Central memory CD4-positive, alpha-beta T cell (primary cell): ENCODE results near the gene AGXT.

Experiments used
- DNase-seq: peaks from one replicate; pipeline ENCODE4 v3.0.0; 2022

AGXT gene

DNA sequence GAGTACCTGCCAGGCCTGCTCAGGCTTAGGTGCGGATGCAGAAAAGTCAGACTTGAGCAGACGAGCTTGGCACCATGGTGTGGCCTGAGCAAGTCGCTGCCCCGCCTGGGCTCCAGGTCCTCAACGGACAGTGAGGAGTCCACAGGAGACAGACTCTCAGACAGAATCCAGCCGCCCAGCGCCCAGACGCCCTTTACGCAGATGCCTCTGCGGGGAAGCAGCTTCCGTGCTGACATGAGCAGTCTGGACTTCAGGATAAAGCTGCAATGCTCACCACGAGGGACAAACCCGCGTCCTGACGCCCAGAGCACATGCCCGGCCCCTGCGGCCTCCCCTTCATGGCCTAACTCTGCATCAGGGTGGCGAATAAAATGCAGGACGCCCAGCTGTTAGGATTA is 30.8 kb downstream of the AGXT start:
- DNase-seq, result no peak

DNA sequence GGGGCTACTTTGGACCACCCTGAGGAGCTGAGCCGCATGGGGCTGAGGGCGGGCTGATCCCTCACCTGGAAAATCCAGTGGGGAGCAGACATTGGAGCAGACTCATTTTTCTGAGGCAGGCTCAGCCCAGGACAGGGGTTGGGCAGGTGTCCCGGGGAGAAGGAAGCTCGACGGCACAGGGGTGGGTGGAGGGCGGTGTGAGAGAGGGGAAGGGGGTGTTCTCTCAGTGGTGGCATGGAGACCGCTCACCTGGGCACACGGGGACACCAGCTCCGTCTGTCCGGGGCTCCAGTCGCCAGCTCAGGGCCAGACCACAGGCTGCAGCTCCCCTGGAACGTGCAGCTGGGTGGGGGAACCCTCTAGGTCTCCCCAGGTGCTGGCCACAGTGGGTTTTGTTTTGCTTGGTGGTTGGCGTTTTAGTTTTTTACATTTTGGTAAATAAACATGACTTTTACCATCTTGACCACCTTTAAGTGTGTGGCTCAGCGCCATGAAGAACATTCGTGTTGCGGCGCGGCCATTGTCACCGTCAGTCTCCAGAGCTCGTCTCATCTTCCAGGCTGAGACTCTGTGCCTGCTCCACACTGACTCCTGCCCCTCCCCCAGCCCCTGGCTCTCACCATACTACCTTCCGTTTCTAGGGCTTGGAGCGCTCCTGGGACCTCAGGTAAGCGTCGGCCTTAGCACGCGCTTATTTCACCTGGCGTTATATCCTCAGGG is 31.7 kb downstream of the AGXT start:
- no peak for DNase-seq

DNA sequence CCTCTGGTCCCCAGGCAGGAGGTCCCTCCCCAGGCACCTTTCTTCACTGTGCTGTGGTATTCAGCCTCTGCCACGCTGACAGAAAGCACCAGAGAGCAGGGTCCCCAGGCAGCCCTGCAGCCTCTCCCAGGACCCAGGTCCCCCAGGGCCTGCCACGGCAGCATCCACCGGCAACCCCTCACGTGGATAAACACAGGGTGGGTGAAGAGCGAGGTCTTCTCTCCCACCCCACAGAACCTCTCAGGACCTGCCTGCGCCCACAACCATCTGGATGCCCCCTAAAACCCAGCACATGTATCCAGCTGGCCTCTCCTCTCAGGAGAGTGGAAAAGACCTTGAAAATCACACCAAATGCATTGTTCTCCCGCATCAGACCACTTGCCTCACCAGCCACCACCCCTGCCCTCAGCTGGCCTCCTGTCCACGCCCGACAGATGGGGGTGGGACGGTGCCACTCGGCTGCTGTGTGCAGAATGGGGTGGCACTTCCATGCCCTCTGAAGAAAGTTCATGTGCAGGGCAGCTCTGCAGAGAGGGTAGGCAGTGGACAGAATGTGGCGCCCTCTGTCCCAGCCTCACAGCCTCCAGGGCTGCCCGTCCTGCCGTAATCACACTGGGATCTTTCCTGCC is 33.5 kb downstream of the AGXT start:
- no peak for DNase-seq

DNA sequence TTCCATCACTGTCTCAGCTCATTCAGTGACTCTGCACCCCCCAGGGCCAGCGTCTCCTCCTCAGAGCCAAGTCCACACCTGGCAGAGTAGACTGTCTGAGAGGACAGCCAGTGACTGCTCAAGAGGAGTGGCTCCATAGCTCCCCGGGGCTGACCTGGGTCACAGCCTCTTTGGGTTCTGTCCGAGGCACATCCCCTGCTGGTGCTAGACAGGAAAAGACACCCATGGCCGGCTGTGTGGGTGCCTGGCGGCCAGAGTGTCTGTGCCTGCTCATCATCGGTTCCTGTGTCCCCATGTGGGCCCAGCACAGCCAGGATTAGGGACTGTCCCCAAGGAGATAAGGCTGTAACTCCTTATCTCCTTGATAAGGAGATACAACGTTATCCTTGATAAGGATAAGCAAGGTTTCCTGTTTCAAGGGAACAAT is 34.0 kb downstream of the AGXT start:
- no peak for DNase-seq

DNA sequence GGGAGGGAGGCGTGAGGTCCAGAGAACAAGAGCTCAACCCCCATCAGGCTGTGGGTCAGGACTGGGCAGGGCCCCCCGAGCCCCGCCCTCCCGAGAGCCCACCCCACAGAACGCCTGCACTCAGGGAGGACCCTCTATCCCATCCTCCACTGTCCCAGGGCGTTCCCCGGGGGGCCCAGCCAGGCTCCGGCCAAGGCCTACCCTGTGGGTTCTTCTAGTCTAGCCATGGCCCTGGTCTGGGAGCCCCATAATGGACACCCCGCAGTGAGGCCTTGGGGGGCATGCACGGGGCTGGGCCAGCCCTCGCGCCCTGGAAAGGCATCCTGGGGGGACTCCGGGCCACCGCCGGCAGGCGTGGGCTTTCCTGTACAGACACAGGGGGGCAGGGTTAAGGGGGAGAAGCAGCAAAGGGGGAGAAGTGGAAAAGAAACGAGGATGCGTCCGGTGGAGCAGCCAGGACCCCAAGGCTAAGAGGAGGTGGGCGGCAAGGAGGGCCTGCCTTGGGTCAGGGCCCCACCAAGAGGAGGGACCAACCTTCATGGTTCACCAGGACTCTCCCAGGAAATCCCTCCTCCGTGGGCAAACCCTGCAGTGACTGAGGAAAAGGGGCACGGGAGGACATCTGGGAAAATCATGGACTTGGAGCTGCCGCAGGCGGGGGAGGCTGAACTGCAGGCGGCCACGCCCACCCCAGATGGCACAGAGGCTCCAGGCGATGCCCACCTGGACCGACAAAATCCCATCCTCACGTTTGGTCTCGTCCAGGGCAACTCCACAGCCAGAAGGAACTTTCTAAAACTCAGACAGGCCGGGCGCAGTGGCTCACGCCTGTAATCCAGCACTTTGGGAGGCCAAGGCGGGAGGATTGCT is 34.8 kb downstream of the AGXT start:
- DNase-seq, result no peak

DNA sequence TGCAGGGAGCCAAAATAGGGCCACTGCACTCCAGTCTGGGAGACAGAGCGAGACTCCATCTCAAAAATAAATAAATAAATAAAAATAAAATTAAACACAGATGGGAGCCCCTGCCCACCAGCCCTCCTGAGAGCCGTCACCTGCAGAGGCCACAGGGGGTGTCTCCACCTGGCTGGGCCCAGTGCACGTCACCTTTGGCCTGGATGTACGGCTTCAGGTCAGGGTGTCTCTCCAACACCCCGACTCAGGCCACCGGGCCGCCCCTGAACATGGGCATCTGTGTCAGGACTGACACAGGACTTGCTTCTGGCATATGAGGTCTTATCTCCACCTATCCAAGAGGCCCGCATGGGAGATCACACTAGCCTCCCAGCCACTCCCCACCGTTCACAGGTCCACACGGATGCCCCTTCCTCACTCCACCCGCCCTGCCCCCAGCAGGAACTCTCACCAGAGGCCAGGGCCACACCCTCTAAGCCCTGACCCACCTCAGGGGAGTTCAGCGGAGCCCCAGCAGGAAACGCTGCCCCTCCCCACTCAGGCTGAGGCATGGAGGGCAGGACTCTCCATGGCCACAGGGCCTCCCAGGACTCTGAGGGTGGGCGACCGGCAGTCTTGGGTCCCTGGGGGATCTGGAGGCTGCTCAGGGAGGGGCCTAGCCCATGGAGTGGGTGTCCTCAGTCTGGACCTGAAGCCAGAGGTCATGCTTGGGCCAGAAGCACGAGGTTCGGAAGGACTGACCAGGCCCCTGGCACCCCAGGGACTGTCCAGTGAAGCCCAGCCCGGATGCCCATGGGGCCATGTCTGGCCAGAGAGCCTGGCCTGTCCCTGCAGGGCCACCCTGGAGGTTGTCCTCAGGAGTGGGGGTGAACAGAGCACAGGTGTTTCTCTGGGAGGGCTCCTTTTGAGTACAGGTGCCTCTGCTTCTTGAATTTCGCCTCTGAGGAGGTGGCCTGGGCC is 35.9 kb downstream of the AGXT start:
- no peak for DNase-seq

DNA sequence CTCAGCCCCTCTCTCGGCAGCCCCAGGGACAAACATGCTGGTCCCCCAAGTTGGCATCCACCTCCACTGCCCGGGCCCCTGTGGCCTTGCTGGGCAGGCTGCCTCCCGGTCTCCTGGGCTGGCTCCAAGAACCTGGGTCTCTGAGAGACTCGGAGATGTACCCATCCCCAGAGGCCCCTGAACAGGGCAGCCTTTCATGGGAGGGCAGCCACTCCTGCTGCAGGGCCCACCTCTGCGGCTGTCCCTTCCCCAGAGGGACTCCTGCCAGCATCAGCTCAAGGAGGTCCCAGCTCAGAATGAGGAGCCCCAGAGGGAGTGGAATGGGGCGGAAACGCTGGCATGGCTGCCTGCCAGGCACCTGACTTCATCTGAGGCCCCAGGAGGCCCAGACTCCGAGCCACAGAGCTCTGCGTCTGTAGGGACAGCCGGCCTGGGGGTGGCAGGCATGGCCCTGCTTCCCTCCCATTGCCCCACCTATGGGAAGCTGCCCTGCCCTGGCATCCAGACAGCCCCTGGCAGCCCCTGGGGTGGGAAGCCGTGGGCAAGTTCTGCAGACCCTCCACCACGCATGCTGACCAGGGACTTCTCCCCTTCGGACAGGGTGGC is 36.7 kb downstream of the AGXT start:
- DNase-seq, result no peak

DNA sequence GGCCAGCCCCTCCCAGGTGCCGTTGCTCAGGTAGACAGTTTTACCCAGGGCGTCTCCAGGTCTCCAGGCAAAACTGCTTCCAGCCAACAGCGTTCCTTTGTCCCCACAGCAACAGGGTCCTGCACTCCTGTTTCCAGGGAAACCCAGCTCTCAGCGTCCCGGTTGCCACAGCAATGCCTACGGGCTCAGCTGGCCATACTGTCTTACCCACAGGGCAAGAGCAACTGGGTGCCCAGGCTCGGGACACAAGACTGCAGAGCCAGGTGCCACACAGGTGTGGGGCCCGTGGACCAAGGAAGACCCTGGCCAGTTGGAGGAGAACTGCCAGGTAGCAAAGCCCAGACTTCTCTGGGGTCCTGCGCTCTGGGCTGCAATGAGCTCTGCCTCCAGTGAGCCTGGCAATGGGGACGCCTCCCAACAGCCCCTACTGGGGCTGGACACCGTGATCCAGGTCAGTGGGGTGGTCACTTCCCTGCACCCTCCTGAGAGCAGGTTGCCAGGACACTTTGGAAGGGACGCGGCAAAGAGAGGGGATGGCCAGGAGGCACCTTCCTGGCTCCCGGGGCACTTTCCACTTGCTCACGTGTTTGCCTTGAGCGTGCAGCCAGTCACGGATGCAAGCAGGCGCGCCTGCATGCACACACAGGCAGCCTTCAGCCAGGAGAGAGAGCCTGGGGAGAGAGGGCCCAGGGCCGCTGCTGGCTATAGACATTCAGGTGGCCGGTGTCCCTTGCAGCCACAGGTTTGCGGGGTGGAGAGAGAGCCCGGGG is 37.7 kb downstream of the AGXT start, which contains the start of gene CROCC2:
CROCC2 (plus strand) TSS at position 196 of the 770 bp plus-strand sequence; CDS start at position 374, 178 bp downstream.
- no peak for DNase-seq

DNA sequence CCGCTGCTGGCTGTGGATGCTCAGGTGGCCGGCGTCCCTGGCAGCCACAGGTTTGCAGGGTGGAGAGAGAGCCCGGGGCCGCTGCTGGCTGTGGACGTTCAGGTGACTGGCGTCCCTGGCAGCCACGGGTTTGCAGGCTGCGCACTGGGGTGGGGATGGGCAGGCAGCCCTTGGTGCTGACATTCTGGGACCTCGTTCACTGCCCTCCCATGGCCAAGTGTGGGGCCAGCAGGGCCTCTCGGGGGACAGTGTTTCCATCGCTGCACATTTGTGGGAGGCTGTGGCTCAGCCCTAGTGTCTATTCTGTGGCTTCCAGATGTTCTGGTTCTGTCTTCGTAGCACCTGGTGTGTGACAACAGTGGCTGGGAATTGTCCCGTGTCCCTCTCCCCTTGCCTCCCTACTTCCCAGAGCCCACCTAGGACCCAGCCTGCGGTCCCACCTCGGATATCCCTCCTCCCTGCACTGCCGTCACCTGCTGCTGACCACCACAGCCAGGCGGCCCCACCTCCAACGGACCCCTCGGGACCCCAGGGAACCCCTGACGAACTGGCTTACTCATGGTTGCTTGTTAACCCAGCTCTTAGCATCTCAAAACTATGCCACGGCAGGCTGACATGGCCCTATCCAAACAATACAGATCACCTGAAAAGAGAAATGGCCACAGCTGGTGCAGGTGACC is 38.4 kb downstream of the AGXT start:
- no peak for DNase-seq

DNA sequence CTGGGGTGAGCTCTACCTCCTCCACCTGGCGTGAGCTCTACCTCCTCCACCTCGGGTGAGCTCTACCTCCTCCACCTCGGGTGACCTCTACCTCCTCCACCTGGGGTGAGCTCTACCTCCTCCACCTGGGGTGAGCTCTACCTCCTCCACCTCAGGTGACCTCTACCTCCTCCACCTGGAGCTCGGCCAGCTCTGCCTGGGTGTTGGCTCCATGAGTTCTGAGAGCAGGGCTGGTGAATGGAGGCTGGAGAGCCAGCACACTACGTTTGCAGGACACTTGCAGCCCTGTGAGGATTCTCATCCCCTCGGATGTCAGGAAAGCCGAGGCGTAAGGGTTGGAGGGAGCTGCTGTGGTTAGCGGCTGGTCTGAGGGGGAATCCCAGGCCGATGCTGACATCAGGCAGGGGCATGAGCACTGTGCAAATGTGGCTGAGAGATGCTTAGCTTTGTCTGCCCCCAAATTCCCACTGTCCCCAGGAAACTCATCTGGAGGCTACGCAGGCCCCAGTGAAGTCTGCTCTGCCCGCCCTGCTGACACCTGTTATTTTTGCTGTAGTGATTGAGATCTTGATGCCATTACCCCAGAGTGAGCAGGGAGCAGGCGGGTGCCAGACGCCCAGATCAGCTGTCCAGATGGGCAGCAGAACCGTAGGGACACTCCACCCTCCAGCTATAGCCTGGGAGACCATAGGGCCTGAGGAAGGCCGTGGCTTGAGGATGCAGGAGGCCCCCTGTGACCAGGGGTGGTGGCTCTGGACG is 40.8 kb downstream of the AGXT start:
- DNase-seq, result no peak

DNA sequence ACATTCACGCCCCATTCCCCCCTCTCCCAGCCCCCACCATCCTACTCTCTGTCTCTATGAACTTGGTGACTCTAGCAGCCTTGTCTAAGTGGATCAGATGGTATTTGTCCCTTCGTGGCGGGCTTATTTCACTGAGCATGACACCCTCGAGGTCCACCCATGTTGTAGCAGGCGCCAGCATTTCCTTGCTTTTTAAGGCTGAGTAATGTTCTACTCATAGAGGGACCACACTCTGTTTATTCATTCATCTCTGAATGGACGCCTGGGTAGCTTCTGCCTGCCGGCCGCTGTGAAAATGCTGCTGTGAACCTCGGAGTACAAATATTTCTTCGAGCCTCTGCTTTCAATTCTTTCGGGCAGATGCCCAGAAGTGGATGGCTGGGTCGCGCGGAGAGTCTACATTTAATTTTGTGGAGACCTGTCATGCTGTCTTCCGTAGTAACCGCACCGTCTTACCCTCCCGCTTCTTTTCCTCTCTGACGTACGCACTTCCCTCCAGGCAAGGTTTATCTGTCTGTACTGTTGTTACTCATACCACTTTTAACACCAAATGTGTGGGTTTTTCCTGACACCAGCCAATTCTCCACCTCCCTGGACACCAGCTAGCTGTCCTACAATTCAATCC is 43.1 kb downstream of the AGXT start:
- DNase-seq, result no peak

DNA sequence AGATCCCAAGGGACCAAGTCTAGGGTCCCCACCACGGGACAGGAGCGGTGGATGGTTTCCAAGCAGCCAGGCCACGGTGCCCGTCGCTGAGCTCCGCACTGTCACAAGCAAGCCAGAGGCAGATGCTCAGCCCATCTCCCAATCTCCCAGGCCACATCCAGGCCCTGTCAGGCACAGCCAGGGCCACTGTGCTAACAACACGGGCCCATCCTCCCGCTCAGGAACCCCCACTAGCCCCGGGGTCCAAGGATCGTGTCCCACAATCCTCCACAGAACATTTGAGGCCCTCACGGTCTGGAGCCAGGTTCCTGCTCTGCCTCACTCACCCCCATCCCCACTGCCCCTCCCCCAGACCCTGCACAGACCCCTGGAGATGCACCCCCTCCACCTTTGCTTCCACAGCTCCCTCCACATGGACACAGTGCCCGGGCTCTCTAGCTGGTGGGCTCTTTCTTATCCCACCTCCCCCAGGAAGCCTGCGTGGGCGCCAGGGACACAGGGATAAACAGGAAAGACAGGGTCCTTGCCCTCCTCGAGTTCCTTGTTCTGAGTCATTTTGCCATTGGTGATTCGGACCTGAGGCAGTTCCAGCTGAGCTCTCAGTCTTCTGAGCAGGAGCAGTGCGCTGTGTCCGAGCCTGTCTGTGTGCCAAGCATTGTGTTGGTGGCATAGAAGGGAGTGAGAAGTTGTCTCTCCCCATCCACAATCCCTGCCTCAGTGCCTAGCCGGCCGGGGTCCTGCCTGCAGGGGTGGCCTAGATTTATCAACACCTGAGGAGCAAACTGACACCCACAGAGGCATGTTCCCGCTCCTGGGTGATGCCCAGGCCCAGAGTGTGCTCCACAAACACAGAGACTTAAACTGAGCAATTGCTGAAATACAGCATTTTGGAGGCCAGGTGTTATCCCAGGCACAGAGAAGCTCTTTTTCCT is 44.5 kb downstream of the AGXT start:
- DNase-seq, result no peak

DNA sequence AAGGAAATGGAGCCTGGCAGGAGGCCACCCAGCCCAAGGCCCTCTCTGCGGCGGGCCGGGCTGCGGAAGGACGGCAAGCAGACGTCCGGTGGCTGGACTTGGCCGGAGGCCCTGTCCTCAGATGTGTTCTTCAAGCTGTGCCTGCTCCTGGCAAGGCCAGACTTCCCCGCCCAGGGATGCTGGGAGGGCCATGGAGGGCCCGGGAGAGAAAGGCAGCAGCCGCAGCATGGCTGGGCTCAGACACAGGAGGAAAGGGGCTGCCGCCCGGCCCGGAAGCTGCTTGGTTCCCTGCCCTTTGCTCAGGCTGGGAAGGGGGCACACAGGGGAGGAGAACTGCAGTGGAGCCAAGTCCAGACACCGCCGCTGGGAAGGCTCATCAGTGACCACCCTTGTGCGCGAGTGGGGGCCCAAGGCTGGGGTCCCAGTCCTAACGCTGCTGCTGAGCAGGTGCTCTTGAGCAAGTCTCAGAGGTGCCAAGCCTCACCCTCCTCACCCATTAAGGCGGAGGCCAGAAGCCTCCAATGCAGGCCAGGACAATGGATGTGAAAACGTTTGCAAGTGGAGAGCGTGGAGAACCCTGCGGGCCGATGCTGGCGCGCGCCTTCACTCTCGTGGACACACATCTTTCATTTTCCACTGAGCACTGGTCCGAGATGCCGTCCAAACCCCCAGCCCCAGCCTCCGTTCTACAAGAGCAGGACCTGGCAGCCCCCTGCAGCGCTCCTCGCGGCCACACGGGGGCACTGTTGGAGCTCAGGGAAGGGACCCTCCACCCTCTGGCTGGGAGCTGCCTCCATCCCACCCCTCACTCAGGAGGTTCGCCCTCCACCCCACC is 45.4 kb downstream of the AGXT start:
- peak; percentile 39 for DNase-seq

DNA sequence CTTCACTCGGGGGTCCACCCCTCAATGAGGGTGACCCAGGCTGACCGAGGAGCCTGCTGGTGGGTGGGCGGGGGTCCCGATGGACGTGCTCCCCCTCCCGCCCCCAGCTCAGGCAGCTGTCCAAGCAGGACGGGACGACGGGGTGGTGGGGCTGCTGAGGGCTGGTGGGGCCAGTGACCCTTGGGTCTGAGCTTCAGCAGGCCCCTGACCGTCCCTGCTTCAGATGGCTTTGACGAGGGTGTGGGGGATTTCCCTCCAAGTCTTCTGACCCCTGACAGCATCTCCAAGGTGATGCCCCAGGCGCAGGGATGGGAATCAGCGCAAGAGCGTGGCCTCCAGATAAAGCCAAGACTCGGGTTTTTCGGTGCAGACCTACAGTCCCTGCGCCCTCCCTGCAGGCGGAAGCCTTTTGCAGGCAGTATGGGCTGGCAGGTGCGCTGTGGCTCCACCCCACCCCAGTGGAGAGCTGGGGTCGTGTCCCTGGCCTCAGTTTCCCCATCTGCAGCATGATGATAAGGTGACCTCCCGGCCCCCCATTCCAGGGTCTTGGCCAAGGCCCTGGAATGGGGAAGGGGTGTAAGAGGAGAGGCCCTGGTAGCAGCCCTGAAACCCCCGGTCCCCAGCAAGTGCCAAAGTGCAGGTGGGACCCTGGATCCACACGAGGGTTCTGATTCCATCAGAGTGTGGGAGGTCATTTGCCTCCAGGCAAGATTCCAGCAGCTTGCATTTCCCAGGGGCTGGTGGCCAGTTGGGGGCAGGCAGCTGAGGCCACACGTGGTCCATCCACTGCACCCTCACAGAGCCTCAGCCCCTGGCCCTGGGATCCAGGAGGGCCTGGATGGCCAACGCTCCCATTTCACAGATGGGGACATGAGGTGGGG is 46.3 kb downstream of the AGXT start:
- DNase-seq, result no peak

DNA sequence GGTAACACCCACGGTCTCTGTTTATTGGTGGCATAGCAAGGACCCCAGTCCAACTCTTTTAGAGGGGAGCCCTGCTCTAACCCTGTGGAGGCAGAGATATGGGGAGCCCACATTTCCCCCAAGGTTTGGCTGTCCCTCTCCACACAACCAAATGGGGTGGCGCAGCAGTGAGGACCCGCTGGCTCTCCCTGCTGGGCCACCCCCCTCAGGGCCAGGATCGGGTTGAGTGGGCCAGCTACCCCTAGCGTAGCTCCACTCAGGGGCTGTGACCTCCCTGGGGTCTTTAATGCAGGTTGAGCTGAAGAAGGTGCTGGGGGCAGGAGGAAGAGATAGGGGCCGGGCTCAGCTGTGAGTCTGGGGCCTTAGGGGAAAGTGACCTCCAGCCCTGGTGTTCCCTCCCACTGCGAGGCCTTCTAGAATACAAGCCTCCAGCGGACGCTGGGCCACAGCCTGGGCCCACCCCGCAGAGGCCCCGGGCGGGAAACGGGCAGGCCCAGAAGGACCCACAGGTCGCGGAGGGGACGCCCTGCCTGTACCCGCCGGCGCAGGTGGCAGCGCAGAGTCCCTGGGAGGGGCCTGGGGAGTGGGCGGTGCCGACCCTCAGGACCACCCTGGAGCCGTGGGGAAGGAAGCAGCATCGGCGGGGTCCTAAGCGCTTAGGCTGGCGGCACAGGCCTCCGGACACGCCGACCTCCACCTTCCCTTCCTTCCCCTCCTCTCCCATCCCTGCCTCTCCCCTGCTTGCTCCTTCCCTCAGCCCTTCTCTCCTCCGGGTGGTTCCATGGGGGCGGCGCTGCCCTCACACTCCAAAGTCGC is 47.1 kb downstream of the AGXT start:
- no peak for DNase-seq
